Measurements from ENCODE around the gene APOBEC2.
"Not testable (repeated sequence)": the region's sequence is repeated elsewhere in the genome, so short reads cannot be mapped to it uniquely, and the experiment has no call there.

Gene APOBEC2

DNA sequence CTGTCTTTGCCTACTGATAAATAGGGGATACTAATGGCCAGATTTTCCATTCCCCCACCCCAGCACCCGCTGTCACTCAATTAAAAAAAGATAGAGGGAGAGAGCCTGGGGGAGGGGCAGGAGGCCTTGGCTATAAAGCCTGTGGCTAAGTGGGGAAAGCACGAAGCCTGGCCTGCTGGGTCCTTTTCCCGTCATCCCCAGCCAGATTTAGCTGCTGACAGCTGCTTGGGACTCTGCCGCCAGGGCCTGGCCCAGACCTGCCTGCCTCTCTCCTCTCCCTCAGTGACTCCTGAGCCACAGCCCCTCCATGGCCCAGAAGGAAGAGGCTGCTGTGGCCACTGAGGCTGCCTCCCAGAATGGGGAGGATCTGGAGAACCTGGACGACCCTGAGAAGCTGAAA is at the start of gene APOBEC2:
Gene APOBEC2, plus strand, starts transcription at position 162 of the 400 bp plus-strand sequence. Its CDS starts 146 bp downstream, at position 308.
- DNase-seq (ENCODE audit: low read depth), result no peak

DNA sequence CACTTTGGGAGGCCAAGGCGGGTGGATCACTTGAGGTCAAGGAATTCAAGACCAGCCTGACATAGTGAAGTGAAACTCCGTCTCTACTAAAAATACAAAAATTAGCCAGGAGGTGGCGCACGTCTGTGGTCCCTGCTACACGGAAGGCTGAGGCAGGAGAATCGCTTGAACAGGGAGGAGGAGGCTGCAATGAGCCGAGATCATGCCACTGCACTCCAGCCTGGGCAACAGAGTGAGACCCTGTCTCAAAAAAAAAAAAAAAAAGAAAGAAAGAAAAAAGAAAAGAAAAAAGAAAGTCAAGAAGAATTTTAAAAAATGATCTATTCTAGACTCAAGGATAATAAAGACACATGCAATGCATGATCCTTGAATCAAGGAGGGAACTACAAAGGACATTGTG is 46.8 kb upstream of the APOBEC2 start:
- peak; percentile 5 for DNase-seq (ENCODE audit: low read depth)

DNA sequence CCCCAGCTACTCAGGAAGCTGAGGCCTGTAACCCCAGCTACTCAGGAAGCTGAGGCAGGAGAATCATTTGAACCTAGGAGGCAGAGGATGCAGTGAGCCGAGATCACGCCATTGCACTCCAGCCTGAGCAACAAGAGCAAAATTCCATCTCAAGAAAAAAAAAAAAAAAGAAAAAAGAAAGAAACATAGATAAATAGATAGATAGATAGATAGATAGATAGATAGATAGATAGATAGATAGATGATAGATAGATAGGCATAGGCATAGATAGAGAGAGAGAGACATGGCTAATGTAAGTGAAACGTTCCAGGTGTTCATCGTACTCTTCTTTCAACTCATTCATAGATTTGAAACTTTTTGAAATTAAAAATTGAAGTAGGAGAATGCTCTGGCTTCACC is 46.0 kb upstream of the APOBEC2 start:
- not testable (repeated sequence) for DNase-seq (ENCODE audit: low read depth)

DNA sequence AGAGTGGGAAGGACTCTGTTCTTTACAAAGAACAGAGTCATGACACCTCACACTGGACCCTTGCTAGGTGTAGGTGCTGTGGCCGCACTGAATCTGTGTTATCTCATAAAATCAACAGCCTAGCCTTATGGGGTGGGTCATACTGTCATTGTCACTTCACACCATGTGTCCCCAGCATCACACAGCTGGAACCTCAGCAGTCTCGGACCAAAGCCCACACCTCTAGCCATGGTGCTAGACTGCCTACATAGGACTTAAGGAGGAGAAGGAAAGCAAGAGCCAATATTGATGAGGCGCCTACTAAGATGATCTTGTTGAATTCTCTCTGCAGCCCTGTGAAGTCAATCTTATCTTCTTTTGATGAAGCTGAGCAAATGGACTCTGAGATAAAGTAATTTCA is 45.0 kb upstream of the APOBEC2 start:
- DNase-seq (ENCODE audit: low read depth), result no peak

DNA sequence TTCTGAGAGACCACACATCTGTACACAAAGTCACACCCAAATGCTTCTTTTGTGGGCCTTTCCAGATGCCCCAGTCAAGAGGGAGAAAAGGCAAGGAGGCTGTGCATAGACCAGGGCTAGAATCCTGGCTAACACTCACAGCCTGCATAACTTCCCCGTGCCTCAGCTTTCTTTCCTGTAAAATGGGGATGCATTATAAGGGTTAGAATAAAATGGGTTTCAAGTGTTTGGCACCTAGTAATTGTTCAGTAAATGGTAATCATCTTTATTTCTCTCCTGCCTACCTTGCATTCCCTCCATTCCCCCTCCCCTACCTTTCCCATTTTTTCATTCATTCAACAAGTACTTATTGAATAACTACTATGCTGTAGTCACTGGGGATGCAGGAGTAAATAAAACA is 43.3 kb upstream of the APOBEC2 start:
- DNase-seq (ENCODE audit: low read depth), result no peak

DNA sequence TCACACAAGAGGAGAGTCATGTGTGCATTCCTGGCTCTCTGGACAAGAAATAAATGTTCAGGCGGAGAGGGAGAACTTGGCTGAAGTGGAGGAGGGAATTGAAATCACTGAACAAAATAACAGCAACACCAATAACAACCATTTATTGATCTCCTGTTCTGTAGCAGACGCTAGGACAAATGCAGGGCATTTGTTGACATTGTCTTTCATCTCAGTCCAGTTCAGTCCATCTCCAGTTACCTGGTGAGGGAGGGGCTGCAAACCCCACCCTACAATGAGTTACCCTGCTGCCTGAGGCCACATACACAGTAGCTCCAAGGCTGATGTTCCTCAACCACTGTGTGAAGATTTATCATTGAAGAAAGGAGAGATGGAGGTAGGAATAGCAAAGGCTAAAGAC is 41.3 kb upstream of the APOBEC2 start:
- DNase-seq (ENCODE audit: low read depth), result no peak

DNA sequence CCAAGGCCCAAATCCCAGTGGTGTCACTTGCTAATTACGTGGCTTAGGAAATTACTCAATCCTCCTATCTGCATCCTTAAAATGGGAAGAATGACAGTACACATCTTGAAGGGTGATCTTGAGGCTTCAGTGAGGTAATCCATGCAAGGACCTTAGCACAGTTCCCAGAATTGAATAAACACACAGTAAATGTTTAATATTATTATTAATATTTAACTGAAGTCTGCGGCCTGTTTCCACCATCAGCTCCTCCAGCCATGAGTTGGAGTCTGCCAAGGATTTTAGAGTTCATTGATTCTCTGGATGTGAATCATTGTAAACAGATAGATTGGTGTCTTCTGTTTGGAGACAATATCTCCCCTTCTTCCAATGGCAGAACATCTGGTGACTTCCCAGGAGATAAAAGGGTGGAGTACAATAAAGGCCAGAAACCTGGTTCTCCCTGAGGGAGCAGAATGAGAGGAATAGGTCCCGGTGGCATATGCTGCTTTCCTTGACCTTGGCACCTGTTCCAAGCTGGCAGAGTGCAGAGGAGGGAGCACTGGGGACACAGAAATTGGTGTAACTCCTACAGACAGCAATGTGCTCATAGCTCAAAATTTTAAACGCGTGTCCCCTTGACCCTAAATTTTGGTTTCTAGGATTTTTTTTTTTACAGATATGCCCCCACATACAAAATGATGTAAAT is 39.4 kb upstream of the APOBEC2 start:
- DNase-seq (ENCODE audit: low read depth), result no peak

DNA sequence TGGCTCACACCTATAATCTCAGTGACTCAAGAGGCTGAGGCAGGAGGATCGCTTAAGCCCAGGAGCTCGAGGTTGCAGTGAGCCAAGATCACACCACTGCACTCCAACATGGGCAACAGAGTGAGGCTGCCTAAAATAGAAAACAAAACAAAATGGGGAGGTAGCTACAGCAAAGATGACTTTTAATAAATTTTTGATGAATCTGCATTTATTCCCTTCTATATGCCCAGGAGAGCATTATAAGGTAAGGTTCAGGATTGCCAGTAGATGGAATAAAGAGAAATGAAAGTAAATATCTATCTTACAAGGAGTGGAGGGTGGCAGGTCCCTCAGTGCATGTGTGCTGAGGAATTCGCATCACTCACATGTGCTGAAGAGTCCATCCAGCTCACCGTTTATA is 38.2 kb upstream of the APOBEC2 start:
- DNase-seq (ENCODE audit: low read depth), result no peak

DNA sequence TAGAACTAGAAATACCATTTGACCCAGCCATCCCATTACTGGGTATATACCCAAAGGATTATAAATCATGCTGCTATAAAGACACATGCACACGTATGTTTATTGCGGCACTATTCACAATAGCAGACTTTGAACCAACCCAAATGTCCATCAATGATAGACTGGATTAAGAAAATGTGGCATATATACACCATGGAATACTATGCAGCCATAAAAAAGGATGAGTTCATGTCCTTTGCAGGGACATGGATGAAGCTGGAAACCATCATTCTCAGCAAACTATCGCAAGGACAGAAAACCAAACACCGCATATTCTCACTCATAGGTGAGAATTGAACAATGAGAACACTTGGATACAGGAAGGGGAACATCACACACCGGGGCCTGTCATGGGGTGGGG is 37.1 kb upstream of the APOBEC2 start:
- DNase-seq (ENCODE audit: low read depth), result not testable (repeated sequence)

DNA sequence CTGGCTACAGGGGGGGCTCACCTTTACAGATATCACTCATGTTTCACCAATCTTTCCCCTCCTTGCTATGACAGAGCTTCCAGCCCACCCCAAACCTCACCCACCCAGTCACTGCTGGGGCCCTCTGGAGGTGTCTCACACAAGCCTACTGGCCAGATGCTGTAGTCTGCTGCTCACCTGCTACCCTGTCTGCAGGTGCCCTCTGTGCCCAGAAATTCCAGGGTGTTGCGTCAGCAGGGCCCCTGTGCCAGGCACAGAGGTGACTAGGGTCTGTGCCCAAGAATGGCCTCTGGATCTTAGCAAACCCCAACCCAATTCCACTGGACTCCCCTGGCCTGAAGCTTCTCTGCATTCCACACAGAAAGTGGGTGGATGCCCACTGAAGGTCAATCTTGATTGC is 35.3 kb upstream of the APOBEC2 start:
- DNase-seq (ENCODE audit: low read depth), result no peak

DNA sequence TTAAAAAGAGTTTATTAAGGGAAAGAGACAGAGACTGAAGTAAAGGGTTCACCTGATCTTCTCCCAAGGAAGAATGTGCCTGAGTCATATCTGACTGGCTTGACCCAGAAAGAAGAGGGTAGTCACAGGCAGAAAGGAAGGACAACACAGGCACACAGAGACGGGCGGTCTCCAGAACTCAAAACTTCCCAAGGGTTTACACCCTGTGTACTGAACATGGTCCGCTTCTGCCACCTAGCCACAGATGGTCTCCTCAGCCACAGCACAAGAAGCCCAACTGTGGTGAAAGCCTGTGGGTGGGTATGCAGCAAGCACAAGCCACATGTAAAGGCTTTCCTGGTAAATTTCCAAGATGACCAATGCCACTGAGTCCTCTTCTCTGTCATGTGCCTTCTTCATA is 31.2 kb upstream of the APOBEC2 start:
- DNase-seq (ENCODE audit: low read depth), result no peak

DNA sequence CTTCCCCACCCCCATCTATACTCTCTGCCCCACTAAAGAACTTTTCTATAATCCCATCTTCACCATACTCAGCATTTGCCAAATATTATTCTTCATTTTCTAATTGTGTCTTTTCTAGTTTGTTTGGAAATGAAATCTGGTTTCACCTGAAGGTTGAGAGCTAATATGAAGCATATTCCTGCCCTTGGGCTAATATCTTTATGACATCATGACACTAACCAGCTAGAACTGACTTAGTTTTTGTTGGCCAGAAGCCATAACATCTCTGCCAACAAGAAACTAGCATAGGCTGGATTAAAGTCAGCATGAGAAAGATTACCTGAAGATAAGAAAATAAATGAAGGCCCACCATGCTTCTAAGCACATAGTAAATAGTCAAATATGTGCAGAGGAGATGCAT is 30.7 kb upstream of the APOBEC2 start:
- DNase-seq (ENCODE audit: low read depth), result no peak

DNA sequence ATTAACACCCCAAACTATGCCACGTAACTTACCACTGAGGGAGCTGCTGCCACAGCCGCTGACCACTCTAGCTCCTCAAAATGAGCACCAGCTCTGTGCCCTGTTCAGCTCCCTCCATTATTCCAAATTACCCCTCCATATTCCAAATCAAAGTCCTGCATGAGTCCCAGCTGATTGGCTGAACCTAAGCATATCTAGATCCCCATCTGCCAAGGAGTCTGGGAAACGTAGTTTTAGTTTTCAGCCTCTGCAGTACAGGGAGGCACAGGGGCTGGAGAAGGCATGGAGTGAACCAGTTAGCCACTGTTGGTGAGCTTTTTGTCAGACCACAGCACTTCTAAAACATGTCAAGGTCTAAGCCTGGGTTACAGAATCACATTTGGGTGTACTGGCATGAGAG is 29.9 kb upstream of the APOBEC2 start:
- DNase-seq (ENCODE audit: low read depth), result no peak

DNA sequence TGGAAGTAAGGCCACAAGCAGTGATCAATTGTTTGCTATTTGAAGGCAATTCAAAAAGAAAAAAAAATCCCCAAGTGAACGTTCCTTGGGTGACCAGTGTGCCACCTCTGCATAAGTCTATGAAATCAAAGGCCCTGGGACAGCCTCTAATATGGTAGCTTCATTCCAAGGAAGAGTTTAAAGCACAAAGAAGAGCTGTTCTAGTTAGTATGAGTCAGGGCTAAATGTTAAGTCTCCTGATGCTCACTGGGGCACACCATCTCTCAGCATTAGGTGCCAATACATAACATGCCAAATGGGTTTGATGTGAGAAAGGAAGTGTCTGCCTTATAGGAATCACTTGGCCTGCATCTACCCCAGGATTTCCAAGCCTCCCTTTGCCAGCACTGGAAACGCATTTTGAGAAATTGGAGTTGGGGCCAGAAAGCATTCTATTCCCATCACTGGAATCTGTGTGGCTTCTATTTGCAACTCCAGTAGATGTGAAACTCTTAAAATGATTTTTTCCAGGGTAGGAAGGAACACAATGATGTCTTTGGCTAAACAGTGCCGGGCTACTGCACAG is 27.0 kb upstream of the APOBEC2 start:
- no peak for DNase-seq (ENCODE audit: low read depth)

DNA sequence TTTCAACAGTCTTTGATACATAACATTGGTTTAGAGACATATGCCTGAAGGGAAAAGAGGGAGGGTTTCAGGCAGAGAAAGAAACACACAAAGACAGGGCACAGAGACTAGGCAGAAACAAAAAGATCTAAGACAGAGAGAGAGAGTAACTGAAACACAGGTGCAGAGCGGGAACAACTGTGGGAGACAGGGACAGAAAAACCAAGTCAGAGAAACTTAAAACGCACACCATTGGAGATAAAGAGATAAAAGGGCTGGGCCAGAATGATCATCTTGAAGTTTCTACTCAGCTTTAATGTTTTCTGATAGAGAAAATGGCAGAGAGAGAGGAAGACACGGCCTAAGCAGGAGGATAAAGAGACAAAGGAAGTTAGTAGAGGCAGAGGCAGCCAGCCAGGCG is 25.8 kb upstream of the APOBEC2 start:
- no peak for DNase-seq (ENCODE audit: low read depth)

DNA sequence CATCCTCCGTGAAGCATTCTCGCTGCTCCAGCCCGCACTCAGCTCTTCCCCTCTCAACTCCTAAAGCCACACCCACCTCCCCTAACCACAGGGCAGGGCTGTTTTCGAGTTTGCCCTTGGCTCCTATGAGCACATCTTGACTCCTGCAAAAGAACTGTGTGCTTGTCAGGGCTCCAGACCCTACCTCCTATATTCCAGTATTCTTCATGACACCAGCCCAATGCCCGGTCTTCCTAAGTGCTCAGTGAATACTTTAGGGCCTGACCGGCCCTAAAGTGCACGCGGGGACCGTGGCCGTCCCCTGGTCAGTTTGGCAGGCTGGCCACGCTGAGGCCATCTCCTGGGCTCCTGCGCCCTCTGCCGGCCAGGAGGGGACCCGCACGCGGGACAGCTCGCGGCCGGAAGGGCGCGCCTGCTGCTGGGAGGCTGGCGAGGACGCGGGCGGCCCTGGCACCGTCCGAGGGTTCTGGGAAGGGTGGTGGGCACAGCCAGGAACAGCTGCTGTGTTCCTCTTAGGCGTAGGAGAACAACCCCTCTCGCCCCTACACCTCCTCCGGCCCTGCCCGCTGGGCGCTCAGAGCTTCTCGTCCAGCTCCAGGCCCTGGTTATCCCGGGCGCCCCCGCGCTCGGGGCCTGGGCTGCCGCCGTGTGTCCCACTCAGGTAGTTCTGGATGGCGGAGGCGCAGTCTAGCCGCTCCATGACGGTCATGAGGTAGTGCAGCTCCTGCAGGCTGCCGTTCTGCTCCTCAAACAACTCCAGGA is 25.0 kb upstream of the APOBEC2 start:
- DNase-seq (ENCODE audit: low read depth), result peak; percentile 51

DNA sequence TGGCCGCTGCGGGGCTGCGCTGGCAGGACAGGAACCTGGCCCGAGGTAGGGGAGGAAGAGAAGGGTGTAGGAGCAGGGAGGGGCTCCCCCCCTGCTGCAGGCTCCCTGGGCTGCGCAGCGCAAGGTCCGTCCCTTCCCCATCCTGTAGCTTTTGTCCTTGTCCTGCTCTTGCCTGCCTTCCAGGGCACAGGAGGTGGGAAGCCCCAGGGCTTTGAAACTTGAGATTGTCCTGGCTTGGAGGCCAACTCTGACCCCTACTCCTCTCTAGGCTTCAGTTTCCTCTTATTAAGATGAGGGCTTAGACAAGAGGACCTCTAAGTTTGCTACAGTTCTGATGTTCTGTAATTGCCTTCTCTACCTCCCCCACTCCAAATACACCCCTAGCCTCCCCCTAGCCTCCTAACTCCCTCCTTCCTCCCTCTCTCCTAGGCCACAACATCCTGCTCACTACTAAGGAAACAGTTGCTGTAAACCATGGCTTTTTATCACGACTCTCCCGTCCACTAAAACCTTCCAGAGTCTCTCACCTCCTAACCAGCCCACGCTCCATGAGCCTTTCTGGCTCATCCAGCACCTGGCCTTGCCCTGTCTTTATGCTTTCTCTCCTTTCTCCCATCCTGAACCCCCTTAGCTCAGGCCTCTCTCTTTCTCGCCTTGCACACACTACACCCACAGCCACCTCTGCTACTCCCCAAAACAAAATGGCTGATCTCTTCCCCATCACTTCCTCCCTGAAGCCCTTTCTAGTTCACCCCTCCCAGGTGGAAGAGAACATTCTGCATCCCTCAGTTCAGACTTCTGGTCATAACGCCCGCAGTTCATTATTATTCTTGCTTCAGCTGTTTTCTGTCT is 24.2 kb upstream of the APOBEC2 start:
- no peak for DNase-seq (ENCODE audit: low read depth)

DNA sequence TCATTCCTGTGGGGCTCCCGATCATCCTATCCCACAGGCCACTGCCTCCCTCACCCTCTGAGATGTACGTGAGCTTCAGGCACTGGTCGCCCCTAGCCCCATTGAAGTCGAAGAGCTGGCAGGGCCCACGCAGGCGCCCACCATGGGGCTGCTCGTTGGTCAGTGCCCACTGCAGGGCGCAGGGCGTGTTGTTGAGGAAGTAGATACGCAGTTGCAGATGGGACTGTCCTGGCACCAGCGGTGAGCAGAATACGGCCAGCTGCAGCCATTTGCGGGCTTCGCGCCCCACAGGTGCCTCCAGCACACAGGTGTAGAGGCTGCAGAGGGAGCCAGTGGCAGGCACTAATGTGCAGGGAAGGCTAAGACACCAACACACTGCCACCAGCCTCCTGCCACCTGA is 20.2 kb upstream of the APOBEC2 start:
- no peak for DNase-seq (ENCODE audit: low read depth)

DNA sequence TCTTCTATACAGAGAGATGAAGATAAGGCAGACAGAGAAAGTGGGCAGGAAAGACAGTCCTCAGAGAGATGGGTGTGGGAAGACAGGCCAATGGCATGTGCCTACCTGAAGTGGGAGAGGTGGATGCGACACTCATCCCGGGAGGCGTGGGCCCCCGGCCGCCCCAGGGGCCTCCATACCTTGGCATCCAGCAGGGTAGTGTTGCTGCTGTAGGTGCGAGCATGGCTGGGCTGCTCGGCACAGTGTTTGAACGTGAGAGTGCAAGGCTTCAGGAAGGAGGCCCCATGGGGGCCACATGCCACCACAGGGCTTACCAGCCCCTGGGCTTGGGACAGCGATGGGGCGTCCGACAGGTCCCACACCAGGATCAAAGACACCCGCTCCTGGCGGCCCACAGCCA is 19.2 kb upstream of the APOBEC2 start:
- DNase-seq (ENCODE audit: low read depth), result no peak

DNA sequence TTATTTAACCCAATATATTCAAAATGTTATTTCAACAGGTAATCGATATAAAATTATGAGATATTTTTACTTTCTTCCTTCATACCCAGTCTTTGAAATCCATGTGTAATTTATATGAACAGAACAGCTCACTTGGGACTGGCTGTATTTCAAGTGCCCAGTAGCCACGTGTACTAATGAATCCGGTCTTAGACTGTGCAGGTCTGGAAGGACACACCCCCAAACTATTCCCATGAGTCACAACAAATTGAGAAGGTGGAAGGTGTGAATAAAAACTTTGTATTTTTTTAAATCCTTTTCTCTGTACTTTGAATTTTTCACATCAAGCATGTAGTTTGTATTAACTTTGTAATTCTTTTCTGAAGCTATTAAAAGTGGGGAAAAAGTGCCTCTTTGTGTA is 16.8 kb upstream of the APOBEC2 start:
- DNase-seq (ENCODE audit: low read depth), result no peak

DNA sequence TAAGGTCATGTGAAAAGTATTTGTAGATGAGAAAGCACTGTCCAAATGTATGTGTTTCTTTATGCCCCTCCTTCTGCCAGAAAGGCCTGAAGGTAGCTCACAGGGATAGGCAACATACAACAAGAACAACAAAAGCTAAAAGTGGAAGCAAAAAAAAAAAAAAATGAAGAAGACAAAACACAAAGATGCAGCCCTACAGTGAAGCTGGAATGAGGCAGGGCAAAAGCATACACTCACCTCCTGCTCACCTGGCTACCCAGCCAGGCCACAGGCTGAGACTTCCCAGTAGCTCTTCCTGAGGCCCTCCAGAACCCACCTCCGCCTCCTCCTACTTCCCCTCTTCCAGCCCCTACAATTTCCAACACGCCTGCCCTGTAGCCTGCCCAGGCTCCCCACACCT is 16.4 kb upstream of the APOBEC2 start:
- DNase-seq (ENCODE audit: low read depth), result no peak

DNA sequence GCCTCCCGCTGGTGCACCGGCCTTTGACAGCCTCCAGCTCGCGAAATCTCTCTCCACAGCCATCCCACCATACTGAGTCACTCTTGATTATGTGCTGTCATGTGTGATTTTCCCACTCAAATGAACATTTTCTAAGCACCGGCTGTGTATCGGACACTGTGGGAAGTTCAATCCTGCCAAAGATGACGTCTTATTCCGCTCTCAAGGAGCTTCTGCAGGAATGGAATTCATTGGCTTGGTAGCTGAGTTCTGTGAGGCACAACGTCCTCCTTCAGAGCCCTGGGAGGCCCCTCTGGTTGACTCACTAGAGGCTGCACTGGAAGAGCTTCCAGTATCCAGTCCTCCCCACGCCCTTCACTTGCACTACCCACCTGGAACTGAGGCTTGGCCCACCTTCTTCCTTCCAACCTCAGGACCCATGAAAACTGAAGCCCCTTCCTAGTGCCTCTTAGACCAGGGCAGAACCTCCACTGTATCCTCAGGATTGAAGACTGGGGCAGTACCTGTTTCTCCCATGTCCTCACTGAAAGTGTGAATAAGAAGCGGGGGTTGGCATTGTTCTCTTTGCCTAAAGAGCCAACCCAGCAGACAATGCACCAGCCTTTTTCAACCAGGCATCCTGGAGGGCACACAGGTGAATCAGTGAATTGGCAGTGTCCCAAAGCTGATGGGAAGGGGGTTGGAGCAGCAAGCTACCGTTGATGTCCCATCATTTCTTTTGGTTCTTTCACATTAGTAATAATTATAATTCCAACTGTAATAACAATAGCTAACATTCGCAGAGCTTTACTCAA is 15.7 kb upstream of the APOBEC2 start:
- no peak for DNase-seq (ENCODE audit: low read depth)
